Hair follicular keratinocyte (primary cell): Measurements from ENCODE around the gene ARMH4. TPM values are rescaled to one million over a fixed set of nuclear protein-coding genes. Genes with fewer than 3 reads are reported as not detected.

Experiments
- total RNA-seq: library from RNA; depleted of rRNA; stranded (reverse); fragments of >200 nt; gene quantifications from 2 replicates; pipeline ENCODE4 v1.2.3, GENCODE V29; 2015

The ARMH4 gene, protein sequence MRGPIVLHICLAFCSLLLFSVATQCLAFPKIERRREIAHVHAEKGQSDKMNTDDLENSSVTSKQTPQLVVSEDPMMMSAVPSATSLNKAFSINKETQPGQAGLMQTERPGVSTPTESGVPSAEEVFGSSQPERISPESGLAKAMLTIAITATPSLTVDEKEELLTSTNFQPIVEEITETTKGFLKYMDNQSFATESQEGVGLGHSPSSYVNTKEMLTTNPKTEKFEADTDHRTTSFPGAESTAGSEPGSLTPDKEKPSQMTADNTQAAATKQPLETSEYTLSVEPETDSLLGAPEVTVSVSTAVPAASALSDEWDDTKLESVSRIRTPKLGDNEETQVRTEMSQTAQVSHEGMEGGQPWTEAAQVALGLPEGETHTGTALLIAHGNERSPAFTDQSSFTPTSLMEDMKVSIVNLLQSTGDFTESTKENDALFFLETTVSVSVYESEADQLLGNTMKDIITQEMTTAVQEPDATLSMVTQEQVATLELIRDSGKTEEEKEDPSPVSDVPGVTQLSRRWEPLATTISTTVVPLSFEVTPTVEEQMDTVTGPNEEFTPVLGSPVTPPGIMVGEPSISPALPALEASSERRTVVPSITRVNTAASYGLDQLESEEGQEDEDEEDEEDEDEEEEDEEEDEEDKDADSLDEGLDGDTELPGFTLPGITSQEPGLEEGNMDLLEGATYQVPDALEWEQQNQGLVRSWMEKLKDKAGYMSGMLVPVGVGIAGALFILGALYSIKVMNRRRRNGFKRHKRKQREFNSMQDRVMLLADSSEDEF
- 0.04 and 0.47 TPM in 2 replicates for total RNA-seq

GRCh38 chr14:58152014-58152857 lies at the start of gene ARMH4:
Gene ARMH4 (minus strand): TSS chr14:58152213. CDS start chr14:58139358, 12,855 bp downstream.

DNA sequence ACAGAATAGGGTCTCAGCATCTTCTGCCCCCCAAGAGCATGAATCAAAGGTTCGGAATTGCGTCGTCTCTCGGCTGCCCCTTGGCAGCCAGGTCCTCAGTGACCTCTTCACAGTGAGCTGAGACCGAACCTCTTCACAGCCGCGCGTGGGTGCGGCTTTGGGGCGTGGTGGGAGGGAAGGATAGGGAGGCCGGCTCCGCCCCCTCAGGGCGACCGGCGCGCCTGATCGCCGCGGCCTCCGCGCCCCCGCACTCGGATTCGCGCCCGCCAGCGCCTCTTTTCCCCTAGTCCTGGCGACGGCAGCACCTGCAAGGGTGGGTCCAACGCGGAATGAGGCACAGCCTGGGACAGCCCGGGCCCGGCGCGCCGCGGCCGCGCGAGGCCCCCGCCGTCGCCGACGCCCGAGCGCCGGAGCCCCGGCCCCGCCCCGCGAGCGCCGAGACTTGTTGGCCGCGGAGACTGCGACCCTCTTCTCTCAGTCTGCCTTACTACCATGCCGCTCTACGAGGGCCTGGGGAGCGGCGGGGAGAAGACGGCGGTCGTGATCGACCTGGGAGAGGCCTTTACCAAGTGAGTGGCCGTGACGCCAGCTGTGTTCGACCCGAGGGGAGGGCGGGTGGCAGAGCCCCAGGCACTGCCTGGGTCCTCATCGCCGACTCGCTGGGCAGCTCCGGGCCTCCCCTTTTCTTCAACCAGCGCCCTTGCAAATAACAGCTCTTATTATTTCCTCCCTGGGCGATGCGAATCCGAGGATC lies 47.9 kb upstream of the ARMH4 start, which contains the start of gene ACTR10:
Gene ACTR10 (plus strand): TSS at position 424 of the 754 bp plus-strand sequence. CDS start 69 bp downstream, at position 493.

Other genes starting within 250 kb of the ARMH4 start
- 47.7 and 52.2 TPM in 2 replicates for gene ACTR10, start 47.9 kb upstream of the ARMH4 start, total RNA-seq
- gene PSMA3, start 92.6 kb upstream of the ARMH4 start, total RNA-seq: 92.4 and 156 TPM in 2 replicates
- gene ARID4A, start 146.3 kb upstream of the ARMH4 start, total RNA-seq: 1.4 and 4.1 TPM in 2 replicates
- gene TOMM20L, start 243.7 kb upstream of the ARMH4 start, total RNA-seq: not detected in 2 replicates